GM21381 (cell line): Measurements from ENCODE around the gene OCLN.
"Not testable (repeated sequence)": the region's sequence is repeated elsewhere in the genome, so short reads cannot be mapped to it uniquely, and the experiment has no call there.

Experiments used
- ATAC-seq: cut with Tn5 transposase; IDR thresholded peaks from one replicate; pipeline ENCODE4 v1.9.1; 2021; ENCODE audit warnings: mild to moderate bottlenecking, moderate library complexity; ENCODE audit not compliant: unreplicated experiment

The OCLN gene

GRCh38 chr5:69489246-69489645 is 3.3 kb upstream of the OCLN start:
- ATAC-seq, result no peak

- ATAC-seq, result no peak
Measured at GRCh38 chr5:69491027-69491426, 1.6 kb upstream of the OCLN start.

- ATAC-seq, result no peak
Measured at GRCh38 chr5:69491838-69492390, 676 bp upstream of the OCLN start.

- peak; percentile 22 for ATAC-seq
Measured at GRCh38 chr5:69492923-69493395, 369 bp downstream of the OCLN start.

GRCh38 chr5:69493396-69494133 is 975 bp downstream of the OCLN start:
- no peak for ATAC-seq

GRCh38 chr5:69494452-69494851 is 1.9 kb downstream of the OCLN start:
- ATAC-seq, result no peak

GRCh38 chr5:69497006-69497520 is 4.5 kb downstream of the OCLN start:
- no peak for ATAC-seq

- no peak for ATAC-seq
Measured at GRCh38 chr5:69498384-69498783, 5.8 kb downstream of the OCLN start.

GRCh38 chr5:69502367-69502766 is 9.8 kb downstream of the OCLN start:
- no peak for ATAC-seq

- ATAC-seq, result no peak
Measured at GRCh38 chr5:69502767-69503488, 10.3 kb downstream of the OCLN start.

- ATAC-seq, result no peak
Measured at GRCh38 chr5:69504036-69504435, 11.4 kb downstream of the OCLN start.

GRCh38 chr5:69505306-69505705 is 12.7 kb downstream of the OCLN start:
- ATAC-seq, result no peak

- no peak for ATAC-seq
Measured at GRCh38 chr5:69509212-69509611, 16.6 kb downstream of the OCLN start.

GRCh38 chr5:69510694-69511093 is 18.1 kb downstream of the OCLN start:
- no peak for ATAC-seq

GRCh38 chr5:69512740-69513260 is 20.2 kb downstream of the OCLN start:
- ATAC-seq, result no peak

GRCh38 chr5:69515570-69515969 is 23.0 kb downstream of the OCLN start:
- ATAC-seq, result not testable (repeated sequence)

- ATAC-seq, result no peak
Measured at GRCh38 chr5:69516769-69517168, 24.2 kb downstream of the OCLN start.

- ATAC-seq, result no peak
Measured at GRCh38 chr5:69517763-69518212, 25.2 kb downstream of the OCLN start.

GRCh38 chr5:69519285-69519684 is 26.7 kb downstream of the OCLN start:
- no peak for ATAC-seq

- no peak for ATAC-seq
Measured at GRCh38 chr5:69522035-69522434, 29.4 kb downstream of the OCLN start.

- no peak for ATAC-seq
Measured at GRCh38 chr5:69525490-69525889, 32.9 kb downstream of the OCLN start.
